Body of pancreas (tissue), 4 donors: ENCODE data around the gene NCAM2.

ENCODE experiments used
- CTCF ChIP-seq, 7 experiments: fragments of 450-650 bp in 4 of 7; fragments of 200-600 bp in 3 of 7; sonication (generic) in 3 of 7; IDR thresholded peaks; one replicate each; pipeline ENCODE4 v1.5.1; 2016 to 2019; ENCODE audit warnings: antibody characterized with exemption in 7 of 7
- POLR2A ChIP-seq, 3 donors: fragments of 450-650 bp; IDR thresholded peaks; one replicate each; pipeline ENCODE4 v1.6.1; 2016; ENCODE audit warnings: antibody characterized with exemption in 3 of 3, mild to moderate bottlenecking in 2 of 3

- TF ChIP-seq CTCF (IDR thresholded peaks at IDR 0.05) (no peak), POLR2A (IDR thresholded peaks at IDR 0.05) (no peak)
These were observed 398.2 kb downstream of the NCAM2 start for GRCh38 chr21:21396424-21396823.
